HEK293 (cell line): ENCODE data around the gene PHOX2B.

Experiments used
- CTCF ChIA-PET: fragments of 350-600 bp; formaldehyde crosslinking; extraction: SDS; loops from one replicate; lab custom pipeline; 2021; ENCODE audit warnings: antibody characterized with exemption; lab: Yijun Ruan, JAX
- POLR2A ChIA-PET: fragments of 300-600 bp; formaldehyde crosslinking; extraction: SDS; loops from one replicate; lab custom pipeline; 2020; ENCODE audit warnings: antibody characterized with exemption, inconsistent platforms; lab: Yijun Ruan, JAX
- H3K27ac ChIP-seq: fragments of 200-500 bp; sonication (Bioruptor generic); 2 replicates; pipeline ENCODE4 v1.5.1; 2014; ENCODE audit warnings: low read depth, low read length, control low read depth, inconsistent platforms; ENCODE audit errors: extremely low read depth
- H3K36me3 ChIP-seq, 2 experiments: fragments of 200-500 bp in 1 of 2; sonication (Bioruptor generic) in 1 of 2; 1 replicate in 1 of 2; 2 replicates in 1 of 2; pipeline ENCODE4 v1.5.1; 2014 to 2017; ENCODE audit warnings: inconsistent platforms in 2 of 2, low read length in 2 of 2; ENCODE audit not compliant: control insufficient read depth in 2 of 2, insufficient read depth in 1 of 2
- H3K4me1 ChIP-seq: fragments of 200-500 bp; sonication (Bioruptor generic); 2 replicates; pipeline ENCODE4 v1.5.1; 2014; ENCODE audit warnings: mild to moderate bottlenecking, low read length, inconsistent platforms; ENCODE audit not compliant: control insufficient read depth, insufficient read depth
- H3K4me3 ChIP-seq: 2 replicates; pipeline ENCODE4 v1.5.1; 2011; ENCODE audit warnings: low read depth, mild to moderate bottlenecking, control low read depth, low read length, moderate library complexity
- H3K9me3 ChIP-seq: fragments of 200-500 bp; sonication (Bioruptor generic); 2 replicates; pipeline ENCODE4 v1.5.1; 2014; ENCODE audit warnings: low read depth, low read length, inconsistent platforms; ENCODE audit not compliant: control insufficient read depth, insufficient read depth
- HOXA7 ChIP-seq: sonication (generic); formaldehyde crosslinking; IDR thresholded peaks from 2 replicates; pipeline ENCODE4 v1.8.1; 2022; ENCODE audit warnings: missing genetic modification reagents, borderline replicate concordance
- KLF9 ChIP-seq: fragments of 450-650 bp; formaldehyde crosslinking; IDR thresholded peaks from 2 replicates; pipeline ENCODE4 v1.5.1; 2016; ENCODE audit warnings: missing biosample characterization, missing genetic modification characterization, low read depth
- ZBTB7A ChIP-seq: fragments of 450-650 bp; formaldehyde crosslinking; IDR thresholded peaks from 2 replicates; pipeline ENCODE4 v1.5.1; 2016; ENCODE audit warnings: low read depth, missing biosample characterization, missing genetic modification characterization
- ZNF140 ChIP-seq: fragments of 450-650 bp; formaldehyde crosslinking; IDR thresholded peaks from 2 replicates; pipeline ENCODE4 v1.5.1; 2016; ENCODE audit warnings: missing biosample characterization, missing genetic modification characterization
- ZNF324 ChIP-seq: fragments of 450-650 bp; formaldehyde crosslinking; IDR thresholded peaks from 2 replicates; pipeline ENCODE4 v1.5.1; 2016; ENCODE audit warnings: missing biosample characterization, missing genetic modification characterization
- ZNF366 ChIP-seq: fragments of 450-650 bp; formaldehyde crosslinking; conservative IDR thresholded peaks from 2 replicates; pipeline ENCODE4 v1.5.1; 2016; ENCODE audit warnings: missing biosample characterization, missing genetic modification characterization
- ZNF416 ChIP-seq: fragments of 450-650 bp; formaldehyde crosslinking; IDR thresholded peaks from 2 replicates; pipeline ENCODE4 v1.5.1; 2016; ENCODE audit warnings: missing biosample characterization, missing genetic modification characterization
- ZNF530 ChIP-seq: fragments of 450-650 bp; formaldehyde crosslinking; IDR thresholded peaks from 2 replicates; pipeline ENCODE4 v1.5.1; 2016; ENCODE audit warnings: low read depth, missing biosample characterization, missing genetic modification characterization
- ZNF610 ChIP-seq: fragments of 450-650 bp; formaldehyde crosslinking; IDR thresholded peaks from 2 replicates; pipeline ENCODE4 v1.5.1; 2016; ENCODE audit warnings: missing biosample characterization, missing genetic modification characterization, borderline replicate concordance
- ZNF626 ChIP-seq: fragments of 450-650 bp; sonication (Bioruptor Pico); formaldehyde crosslinking; IDR thresholded peaks from 2 replicates; pipeline ENCODE4 v1.5.1; 2018; ENCODE audit warnings: missing biosample characterization, missing genetic modification characterization, inconsistent platforms
- ZNF707 ChIP-seq: fragments of 450-650 bp; formaldehyde crosslinking; IDR thresholded peaks from 2 replicates; pipeline ENCODE4 v1.5.1; 2016; ENCODE audit warnings: missing biosample characterization, missing genetic modification characterization
- ZSCAN30 ChIP-seq: fragments of 450-650 bp; IDR thresholded peaks from 2 replicates; pipeline ENCODE4 v1.5.1; 2018; ENCODE audit warnings: missing biosample characterization, mild to moderate bottlenecking, missing genetic modification characterization, moderate library complexity
- TF ChIP-seq, protein P1 (sequence below): fragments of 450-650 bp; formaldehyde crosslinking; IDR thresholded peaks from 2 replicates; pipeline ENCODE4 v1.5.1; 2017; ENCODE audit warnings: missing biosample characterization, missing genetic modification characterization
- TF ChIP-seq, protein P2 (sequence below): fragments of 450-650 bp; formaldehyde crosslinking; IDR thresholded peaks from 2 replicates; pipeline ENCODE4 v1.5.1; 2016; ENCODE audit warnings: missing biosample characterization, missing genetic modification characterization
- TF ChIP-seq, protein P3 (sequence below): fragments of 450-650 bp; formaldehyde crosslinking; IDR thresholded peaks from 2 replicates; pipeline ENCODE4 v1.5.1; 2016; ENCODE audit warnings: missing biosample characterization, missing genetic modification characterization, low read depth
- TF ChIP-seq, protein P4 (sequence below): fragments of 450-650 bp; formaldehyde crosslinking; IDR thresholded peaks from 2 replicates; pipeline ENCODE4 v1.5.1; 2016; ENCODE audit warnings: missing biosample characterization, missing genetic modification characterization, borderline replicate concordance
- TF ChIP-seq, protein P5 (sequence below): fragments of 450-650 bp; formaldehyde crosslinking; IDR thresholded peaks from 2 replicates; pipeline ENCODE4 v1.5.1; 2017; ENCODE audit warnings: missing biosample characterization, missing genetic modification characterization
- TF ChIP-seq, protein P6 (sequence below): fragments of 450-650 bp; formaldehyde crosslinking; IDR thresholded peaks from 2 replicates; pipeline ENCODE4 v1.5.1; 2016; ENCODE audit warnings: missing biosample characterization, missing genetic modification characterization

PHOX2B gene

DNA sequence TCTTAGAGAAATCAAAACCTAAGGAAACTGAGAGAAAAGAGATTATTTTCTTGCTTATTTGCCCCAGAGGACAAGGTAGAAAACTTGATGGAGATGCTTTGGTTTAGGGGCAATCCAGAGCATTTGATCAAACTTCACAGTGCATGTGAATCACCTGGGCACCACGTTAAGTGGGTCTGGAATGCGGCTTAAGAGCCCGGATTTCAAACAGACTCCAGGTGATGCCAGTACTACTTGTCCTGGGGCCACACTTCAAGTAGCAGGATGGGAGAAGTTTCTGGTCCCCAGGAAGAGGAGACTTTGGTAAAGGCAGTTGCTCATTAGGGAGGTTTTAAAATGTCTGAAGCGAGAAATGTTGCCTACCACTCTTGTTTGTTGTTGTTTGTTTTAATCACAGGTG, 51.8 kb downstream of the PHOX2B start:
- CTCF ChIA-PET = interaction anchor here (0.6 to 1.1 kb wide), 3 partner anchors 13 to 307 kb away, joined by 3 read pairs; no protein-coding TSS in a partner anchor
- Histone ChIP-seq H3K36me3 (peaks cover 0 to 9% of the 10 kb centered on the region in 2 experiments; a peak in 1 of 3 replicates), H3K4me3 (no peak overlapping the region), H3K9me3 (no peaks in the 10 kb centered on the region), H3K27ac (no peak overlapping the region), H3K4me1 (no peaks in the 10 kb centered on the region)
- TF ChIP-seq ZNF610 (tag by site-specific recombination) (no peak), ZBTB7A (tag by site-specific recombination) (no peak), ZNF530 (tag by site-specific recombination) (no peak), ZNF140 (tag by site-specific recombination) (no peak), ZNF324 (tag by site-specific recombination) (no peak), ZNF366 (tag by site-specific recombination) (no peak), ZNF626 (tag by site-specific recombination) (no peak), ZSCAN30 (tag by site-specific recombination) (no peak), ZNF707 (tag by site-specific recombination) (no peak), KLF9 (no peak), ZNF416 (no peak), HOXA7 (CRISPR knock-in tag) (no peak)
- TF ChIP-seq, protein P1, sequence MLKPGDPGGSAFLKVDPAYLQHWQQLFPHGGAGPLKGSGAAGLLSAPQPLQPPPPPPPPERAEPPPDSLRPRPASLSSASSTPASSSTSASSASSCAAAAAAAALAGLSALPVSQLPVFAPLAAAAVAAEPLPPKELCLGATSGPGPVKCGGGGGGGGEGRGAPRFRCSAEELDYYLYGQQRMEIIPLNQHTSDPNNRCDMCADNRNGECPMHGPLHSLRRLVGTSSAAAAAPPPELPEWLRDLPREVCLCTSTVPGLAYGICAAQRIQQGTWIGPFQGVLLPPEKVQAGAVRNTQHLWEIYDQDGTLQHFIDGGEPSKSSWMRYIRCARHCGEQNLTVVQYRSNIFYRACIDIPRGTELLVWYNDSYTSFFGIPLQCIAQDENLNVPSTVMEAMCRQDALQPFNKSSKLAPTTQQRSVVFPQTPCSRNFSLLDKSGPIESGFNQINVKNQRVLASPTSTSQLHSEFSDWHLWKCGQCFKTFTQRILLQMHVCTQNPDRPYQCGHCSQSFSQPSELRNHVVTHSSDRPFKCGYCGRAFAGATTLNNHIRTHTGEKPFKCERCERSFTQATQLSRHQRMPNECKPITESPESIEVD (tag by site-specific recombination) = no peak
- TF ChIP-seq, protein P2, sequence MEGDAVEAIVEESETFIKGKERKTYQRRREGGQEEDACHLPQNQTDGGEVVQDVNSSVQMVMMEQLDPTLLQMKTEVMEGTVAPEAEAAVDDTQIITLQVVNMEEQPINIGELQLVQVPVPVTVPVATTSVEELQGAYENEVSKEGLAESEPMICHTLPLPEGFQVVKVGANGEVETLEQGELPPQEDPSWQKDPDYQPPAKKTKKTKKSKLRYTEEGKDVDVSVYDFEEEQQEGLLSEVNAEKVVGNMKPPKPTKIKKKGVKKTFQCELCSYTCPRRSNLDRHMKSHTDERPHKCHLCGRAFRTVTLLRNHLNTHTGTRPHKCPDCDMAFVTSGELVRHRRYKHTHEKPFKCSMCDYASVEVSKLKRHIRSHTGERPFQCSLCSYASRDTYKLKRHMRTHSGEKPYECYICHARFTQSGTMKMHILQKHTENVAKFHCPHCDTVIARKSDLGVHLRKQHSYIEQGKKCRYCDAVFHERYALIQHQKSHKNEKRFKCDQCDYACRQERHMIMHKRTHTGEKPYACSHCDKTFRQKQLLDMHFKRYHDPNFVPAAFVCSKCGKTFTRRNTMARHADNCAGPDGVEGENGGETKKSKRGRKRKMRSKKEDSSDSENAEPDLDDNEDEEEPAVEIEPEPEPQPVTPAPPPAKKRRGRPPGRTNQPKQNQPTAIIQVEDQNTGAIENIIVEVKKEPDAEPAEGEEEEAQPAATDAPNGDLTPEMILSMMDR = no peak
- TF ChIP-seq, protein P3, sequence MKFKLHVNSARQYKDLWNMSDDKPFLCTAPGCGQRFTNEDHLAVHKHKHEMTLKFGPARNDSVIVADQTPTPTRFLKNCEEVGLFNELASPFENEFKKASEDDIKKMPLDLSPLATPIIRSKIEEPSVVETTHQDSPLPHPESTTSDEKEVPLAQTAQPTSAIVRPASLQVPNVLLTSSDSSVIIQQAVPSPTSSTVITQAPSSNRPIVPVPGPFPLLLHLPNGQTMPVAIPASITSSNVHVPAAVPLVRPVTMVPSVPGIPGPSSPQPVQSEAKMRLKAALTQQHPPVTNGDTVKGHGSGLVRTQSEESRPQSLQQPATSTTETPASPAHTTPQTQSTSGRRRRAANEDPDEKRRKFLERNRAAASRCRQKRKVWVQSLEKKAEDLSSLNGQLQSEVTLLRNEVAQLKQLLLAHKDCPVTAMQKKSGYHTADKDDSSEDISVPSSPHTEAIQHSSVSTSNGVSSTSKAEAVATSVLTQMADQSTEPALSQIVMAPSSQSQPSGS (tag by site-specific recombination) = no peak
- TF ChIP-seq, protein P4, sequence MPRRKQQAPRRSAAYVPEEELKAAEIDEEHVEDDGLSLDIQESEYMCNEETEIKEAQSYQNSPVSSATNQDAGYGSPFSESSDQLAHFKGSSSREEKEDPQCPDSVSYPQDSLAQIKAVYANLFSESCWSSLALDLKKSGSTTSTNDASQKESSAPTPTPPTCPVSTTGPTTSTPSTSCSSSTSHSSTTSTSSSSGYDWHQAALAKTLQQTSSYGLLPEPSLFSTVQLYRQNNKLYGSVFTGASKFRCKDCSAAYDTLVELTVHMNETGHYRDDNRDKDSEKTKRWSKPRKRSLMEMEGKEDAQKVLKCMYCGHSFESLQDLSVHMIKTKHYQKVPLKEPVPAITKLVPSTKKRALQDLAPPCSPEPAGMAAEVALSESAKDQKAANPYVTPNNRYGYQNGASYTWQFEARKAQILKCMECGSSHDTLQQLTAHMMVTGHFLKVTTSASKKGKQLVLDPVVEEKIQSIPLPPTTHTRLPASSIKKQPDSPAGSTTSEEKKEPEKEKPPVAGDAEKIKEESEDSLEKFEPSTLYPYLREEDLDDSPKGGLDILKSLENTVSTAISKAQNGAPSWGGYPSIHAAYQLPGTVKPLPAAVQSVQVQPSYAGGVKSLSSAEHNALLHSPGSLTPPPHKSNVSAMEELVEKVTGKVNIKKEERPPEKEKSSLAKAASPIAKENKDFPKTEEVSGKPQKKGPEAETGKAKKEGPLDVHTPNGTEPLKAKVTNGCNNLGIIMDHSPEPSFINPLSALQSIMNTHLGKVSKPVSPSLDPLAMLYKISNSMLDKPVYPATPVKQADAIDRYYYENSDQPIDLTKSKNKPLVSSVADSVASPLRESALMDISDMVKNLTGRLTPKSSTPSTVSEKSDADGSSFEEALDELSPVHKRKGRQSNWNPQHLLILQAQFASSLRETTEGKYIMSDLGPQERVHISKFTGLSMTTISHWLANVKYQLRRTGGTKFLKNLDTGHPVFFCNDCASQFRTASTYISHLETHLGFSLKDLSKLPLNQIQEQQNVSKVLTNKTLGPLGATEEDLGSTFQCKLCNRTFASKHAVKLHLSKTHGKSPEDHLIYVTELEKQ (tag by site-specific recombination) = no peak
- TF ChIP-seq, protein P5, sequence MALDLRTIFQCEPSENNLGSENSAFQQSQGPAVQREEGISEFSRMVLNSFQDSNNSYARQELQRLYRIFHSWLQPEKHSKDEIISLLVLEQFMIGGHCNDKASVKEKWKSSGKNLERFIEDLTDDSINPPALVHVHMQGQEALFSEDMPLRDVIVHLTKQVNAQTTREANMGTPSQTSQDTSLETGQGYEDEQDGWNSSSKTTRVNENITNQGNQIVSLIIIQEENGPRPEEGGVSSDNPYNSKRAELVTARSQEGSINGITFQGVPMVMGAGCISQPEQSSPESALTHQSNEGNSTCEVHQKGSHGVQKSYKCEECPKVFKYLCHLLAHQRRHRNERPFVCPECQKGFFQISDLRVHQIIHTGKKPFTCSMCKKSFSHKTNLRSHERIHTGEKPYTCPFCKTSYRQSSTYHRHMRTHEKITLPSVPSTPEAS = no peak
- TF ChIP-seq, protein P6, sequence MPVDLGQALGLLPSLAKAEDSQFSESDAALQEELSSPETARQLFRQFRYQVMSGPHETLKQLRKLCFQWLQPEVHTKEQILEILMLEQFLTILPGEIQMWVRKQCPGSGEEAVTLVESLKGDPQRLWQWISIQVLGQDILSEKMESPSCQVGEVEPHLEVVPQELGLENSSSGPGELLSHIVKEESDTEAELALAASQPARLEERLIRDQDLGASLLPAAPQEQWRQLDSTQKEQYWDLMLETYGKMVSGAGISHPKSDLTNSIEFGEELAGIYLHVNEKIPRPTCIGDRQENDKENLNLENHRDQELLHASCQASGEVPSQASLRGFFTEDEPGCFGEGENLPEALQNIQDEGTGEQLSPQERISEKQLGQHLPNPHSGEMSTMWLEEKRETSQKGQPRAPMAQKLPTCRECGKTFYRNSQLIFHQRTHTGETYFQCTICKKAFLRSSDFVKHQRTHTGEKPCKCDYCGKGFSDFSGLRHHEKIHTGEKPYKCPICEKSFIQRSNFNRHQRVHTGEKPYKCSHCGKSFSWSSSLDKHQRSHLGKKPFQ (tag by site-specific recombination) = no peak
- POLR2A ChIA-PET = no interaction called here
